Measurements from ENCODE around the gene STAT6. TPM values are rescaled to one million over a fixed set of nuclear protein-coding genes. Genes with fewer than 3 reads are reported as not detected.
A peak's percentile ranks its signal among the peaks of the same experiment; 100 is the strongest.

The STAT6 gene
- total RNA-seq, 2 experiments from 2014 or later, result 251 to 263 TPM

GRCh38 chr12:57110104-57111030, 795 bp downstream of the STAT6 start:
- ATAC-seq (ENCODE audit: low read depth) (peak; percentile 34), DNase-seq (peak; percentile 77)
- H3K4me1 Mint-ChIP-seq, result peaks cover 41% of the 10 kb centered on the region

DNA sequence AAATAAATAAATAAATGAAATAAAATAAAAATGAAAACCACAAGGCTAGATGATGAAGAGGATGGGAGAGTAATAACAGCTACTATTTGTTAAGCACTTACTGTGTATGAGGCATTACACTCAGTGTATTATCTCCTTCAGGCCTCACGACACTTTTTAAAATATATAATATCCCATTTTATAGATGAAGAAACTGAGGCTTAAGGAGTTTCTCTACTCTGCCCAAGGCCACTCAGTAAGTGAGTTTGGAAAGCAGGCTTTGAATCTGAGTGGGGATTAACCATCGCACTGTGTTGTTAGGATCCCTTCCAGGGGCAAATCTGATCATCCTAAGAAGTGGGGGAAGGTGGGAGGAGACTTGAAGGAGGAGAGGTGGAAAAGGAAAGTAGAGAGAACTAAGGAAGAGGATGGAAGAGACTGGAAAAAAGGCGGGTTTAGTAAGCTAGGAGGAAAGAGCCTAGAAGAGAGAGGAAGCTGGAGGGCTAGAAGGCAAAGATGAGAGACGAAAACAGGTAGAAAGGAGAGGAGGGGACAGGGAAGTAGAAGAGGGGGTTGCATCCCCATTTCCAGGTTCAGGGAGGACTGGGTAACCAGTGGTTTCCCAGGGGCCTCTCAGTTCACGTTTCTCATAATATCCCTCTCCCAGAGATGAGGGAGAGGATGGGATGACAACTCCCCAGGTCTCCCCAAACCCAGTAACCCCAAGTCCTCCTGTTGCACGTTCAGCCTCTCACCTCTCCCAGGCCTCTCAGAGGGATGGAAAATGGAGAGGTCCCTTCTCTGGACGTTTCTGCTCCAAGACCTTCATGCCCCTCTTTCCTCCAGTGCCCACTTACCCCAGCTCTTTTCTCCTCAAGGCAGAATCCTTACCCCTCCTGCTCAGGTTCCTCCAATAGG, 1.7 kb downstream of the STAT6 start:
- Mint-ChIP-seq H3K9me3 (no peaks in the 10 kb centered on the region), H3K36me3 (peaks cover 26% of the 10 kb centered on the region), H3K4me3 (peak overlapping the region; percentile 94), H3K27me3 (no peaks in the 10 kb centered on the region), H3K27ac (peak overlapping the region; percentile 97), H3K4me1 (peaks cover 48% of the 10 kb centered on the region)
- ATAC-seq (ENCODE audit: low read depth), result no peak
- POLR2A ChIA-PET, result interaction anchor here (1.2 to 5.2 kb wide), 8 partner anchors 12 to 422 kb away, joined by 3 to 166 read pairs (median 36); partner anchors contain the start of genes NAB2, NEMP1 and PTGES3
- DNase-seq, result no peak

More at GRCh38 chr12:57110104-57111030, 795 bp downstream of the STAT6 start:
- POLR2A ChIA-PET, result interaction anchor here (0.6 to 5.2 kb wide), 21 partner anchors 9 to 482 kb away, joined by 3 to 166 read pairs (median 11); partner anchors contain the start of genes LRP1, NAB2, NACA and NEMP1
- H3K27me3 Mint-ChIP-seq, result no peaks in the 10 kb centered on the region
- peaks cover 19% of the 10 kb centered on the region for H3K36me3 Mint-ChIP-seq
- H3K4me3 Mint-ChIP-seq, result peak overlapping the region; percentile 94
- H3K9me3 Mint-ChIP-seq, result no peaks in the 10 kb centered on the region
- H3K27ac Mint-ChIP-seq, result peak overlapping the region; percentile 97

DNA sequence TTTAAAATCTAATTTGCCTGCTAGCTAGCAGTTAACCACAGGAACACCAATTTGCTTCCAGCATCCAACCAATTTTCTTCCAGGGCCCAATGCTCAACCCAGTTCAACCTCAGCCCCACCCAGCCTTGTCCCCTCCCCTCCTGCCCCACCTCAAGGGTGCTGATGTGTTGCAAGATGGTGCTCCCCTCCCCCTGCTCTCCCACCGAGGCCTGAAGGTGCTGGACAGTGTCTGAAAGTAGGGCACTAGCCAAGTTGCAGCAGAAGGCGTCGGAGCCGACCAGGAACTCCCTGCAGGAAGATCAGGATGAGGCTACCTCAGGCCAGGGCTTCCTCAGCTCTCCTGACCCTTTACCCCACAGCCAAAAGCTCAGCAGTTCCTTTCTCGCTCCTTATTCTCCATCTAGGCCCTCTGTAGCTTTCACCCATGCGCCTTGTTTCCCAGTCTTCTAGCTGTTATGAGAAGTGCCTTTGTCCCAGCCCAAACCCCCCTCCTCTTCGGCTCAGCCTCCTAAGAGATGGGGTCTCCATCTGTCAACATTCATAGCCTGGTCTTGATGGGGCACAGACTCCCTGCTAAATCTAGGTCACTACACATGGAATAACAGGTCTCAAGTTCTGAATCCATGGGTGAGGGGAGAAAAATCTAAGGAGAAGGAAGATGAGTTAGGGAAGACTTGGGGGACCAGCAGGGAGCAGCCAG, 3.6 kb downstream of the STAT6 start:
- ATAC-seq (ENCODE audit: low read depth) (no peak), DNase-seq (no peak)
- POLR2A ChIA-PET, result interaction anchor here (1.3 to 5.0 kb wide), 2 partner anchors 17 to 29 kb away, joined by 6 to 166 read pairs; partner anchors contain the start of genes NAB2 and NEMP1
- Mint-ChIP-seq H3K27me3 (no peaks in the 10 kb centered on the region), H3K9me3 (no peaks in the 10 kb centered on the region), H3K36me3 (peaks cover 28% of the 10 kb centered on the region), H3K4me1 (peaks cover 59% of the 10 kb centered on the region), H3K4me3 (no peak overlapping the region), H3K27ac (peak overlapping the region; percentile 53)

GRCh38 chr12:57106021-57106708, 5.0 kb downstream of the STAT6 start:
- no peaks in the 10 kb centered on the region for H3K9me3 Mint-ChIP-seq
- peaks cover 35% of the 10 kb centered on the region for H3K36me3 Mint-ChIP-seq
- DNase-seq, result no peak
- peaks cover 56% of the 10 kb centered on the region for H3K4me1 Mint-ChIP-seq
- POLR2A ChIA-PET, result interaction anchor here (0.6 to 1.7 kb wide), 5 partner anchors 8 to 37 kb away, joined by 3 to 5 read pairs (median 3); no protein-coding TSS in a partner anchor
- H3K27me3 Mint-ChIP-seq, result no peaks in the 10 kb centered on the region
- no peak overlapping the region for H3K27ac Mint-ChIP-seq
- no peak for ATAC-seq (ENCODE audit: low read depth)
- no peak overlapping the region for H3K4me3 Mint-ChIP-seq

DNA sequence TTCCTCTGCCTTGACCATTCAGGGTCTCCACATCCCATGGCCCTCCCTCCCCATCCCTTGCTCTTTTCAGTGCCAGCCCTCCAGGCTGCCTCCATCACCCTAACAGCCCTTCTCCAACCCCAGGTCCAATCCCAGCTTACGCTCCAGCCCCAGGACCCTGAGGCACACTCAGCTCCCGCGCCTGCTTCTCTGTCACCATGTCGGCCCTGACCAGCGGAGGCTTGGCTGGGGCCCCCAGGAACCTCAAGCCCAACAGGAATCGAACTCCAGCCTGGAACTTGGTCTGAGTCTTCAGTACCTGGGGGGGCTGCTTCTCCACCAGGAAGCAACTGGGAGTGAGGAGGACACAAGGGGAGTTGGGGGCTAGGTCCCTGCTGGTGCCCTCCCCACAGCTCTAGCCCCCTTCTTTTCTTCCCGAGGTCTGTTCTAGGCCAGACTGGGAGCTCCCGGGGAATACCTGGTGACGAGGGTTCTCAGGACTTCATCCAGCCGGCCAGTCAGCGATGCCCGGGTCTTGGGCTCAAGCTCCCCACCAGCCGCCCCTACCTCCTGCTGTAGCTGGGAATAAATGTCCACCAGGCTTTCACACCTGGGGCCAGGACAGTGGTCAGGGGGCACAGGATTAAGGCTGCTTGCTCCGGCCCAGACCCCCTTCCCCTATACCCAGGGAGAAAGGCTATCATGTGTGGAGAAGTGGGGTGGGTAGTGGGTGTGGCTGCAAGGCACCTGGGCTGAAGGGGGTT, 6.0 kb downstream of the STAT6 start:
- no peak for ATAC-seq (ENCODE audit: low read depth)
- DNase-seq, result no peak
- Mint-ChIP-seq H3K4me3 (no peak overlapping the region), H3K27me3 (no peaks in the 10 kb centered on the region), H3K9me3 (no peaks in the 10 kb centered on the region), H3K27ac (no peak overlapping the region), H3K4me1 (peaks cover 58% of the 10 kb centered on the region), H3K36me3 (peaks cover 36% of the 10 kb centered on the region)
- POLR2A ChIA-PET, result interaction anchor here (1.1 to 4.1 kb wide), 4 partner anchors 10 to 23 kb away, joined by 3 to 21 read pairs (median 6); partner anchors contain the start of gene LRP1

DNA sequence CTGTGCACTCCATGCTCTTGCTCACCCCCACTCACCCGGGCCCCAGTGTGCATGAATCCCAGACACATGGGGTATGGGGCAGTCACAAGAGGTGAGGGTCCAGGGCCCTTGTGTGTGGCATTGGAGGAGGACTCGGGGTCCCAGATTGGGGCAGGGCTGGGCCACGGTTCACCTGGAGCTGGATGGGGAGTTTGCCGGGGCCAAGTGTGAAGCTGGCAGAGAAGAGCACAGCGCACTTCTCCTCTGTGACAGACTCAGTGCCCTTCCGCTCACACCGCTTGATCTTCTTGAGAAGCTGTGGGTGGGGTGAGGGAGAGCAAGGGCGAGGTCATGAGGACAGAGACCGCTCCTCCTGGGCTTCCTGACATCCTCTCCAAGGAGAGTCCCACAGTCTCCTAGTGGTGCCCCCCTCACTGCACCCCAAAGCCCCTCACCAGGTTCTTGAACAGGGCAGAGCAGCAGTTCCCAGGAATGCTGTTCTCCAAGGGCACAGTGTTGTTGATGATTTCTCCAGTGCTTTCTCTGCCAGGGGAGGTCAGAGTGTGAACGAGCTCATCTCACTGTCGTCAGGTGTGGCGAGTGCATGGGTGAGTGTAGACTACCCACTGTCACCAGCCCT, 6.8 kb downstream of the STAT6 start:
- POLR2A ChIA-PET, result interaction anchor here (0.6 to 4.1 kb wide), 7 partner anchors 8 to 35 kb away, joined by 3 to 21 read pairs (median 6); partner anchors contain the start of genes LRP1 and NEMP1
- DNase-seq (no peak), ATAC-seq (ENCODE audit: low read depth) (no peak)
- Mint-ChIP-seq H3K27ac (no peak overlapping the region), H3K4me1 (peaks cover 52% of the 10 kb centered on the region), H3K4me3 (no peak overlapping the region), H3K9me3 (no peaks in the 10 kb centered on the region), H3K27me3 (no peaks in the 10 kb centered on the region), H3K36me3 (peaks cover 40% of the 10 kb centered on the region)

GRCh38 chr12:57103856-57104255, 7.3 kb downstream of the STAT6 start:
- no peaks in the 10 kb centered on the region for H3K9me3 Mint-ChIP-seq
- DNase-seq (no peak), ATAC-seq (ENCODE audit: low read depth) (no peak)
- peaks cover 42% of the 10 kb centered on the region for H3K36me3 Mint-ChIP-seq
- H3K27ac Mint-ChIP-seq, result peak overlapping the region; percentile 16
- no peak overlapping the region for H3K4me3 Mint-ChIP-seq
- POLR2A ChIA-PET, result interaction anchor here (0.6 to 4.1 kb wide), 5 partner anchors 8 to 25 kb away, joined by 3 to 21 read pairs (median 7); partner anchors contain the start of gene NEMP1
- H3K4me1 Mint-ChIP-seq, result peaks cover 54% of the 10 kb centered on the region
- H3K27me3 Mint-ChIP-seq, result no peaks in the 10 kb centered on the region

- H3K27ac Mint-ChIP-seq, result peak overlapping the region; percentile 79
- peaks cover 43% of the 10 kb centered on the region for H3K36me3 Mint-ChIP-seq
- POLR2A ChIA-PET, result interaction anchor here (1.2 to 16.0 kb wide), 4 partner anchors 9 to 37 kb away, joined by 3 to 225 read pairs (median 18); partner anchors contain the start of genes NEMP1 and STAT6
- DNase-seq (no peak), ATAC-seq (ENCODE audit: low read depth) (peak; percentile 34)
- H3K9me3 Mint-ChIP-seq, result no peaks in the 10 kb centered on the region
- H3K4me1 Mint-ChIP-seq, result peaks cover 48% of the 10 kb centered on the region
- H3K27me3 Mint-ChIP-seq, result no peaks in the 10 kb centered on the region
- H3K4me3 Mint-ChIP-seq, result no peak overlapping the region
These were observed 9.1 kb downstream of the STAT6 start for GRCh38 chr12:57101892-57102695.

DNA sequence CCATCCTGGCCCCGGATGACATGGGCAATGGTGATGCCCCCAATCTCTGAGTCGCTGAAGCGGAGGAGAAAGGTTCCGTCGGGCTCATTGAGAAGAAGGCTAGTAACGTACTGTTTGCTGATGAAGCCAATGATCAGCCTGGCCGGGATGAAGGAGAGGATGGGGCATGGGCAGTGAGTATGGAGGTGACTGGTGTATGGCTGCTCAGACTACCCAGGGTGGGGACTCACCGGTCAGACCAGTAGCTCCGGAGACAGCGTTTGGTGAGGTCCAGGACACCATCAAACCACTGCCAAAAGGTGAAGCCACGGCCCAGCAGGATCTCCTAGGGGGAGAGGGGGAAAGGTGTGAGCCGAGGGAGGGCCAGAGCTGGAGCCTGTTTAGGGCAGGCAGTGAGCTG, 11.4 kb downstream of the STAT6 start:
- DNase-seq (no peak), ATAC-seq (ENCODE audit: low read depth) (no peak)
- Mint-ChIP-seq H3K4me3 (no peak overlapping the region), H3K27ac (peak overlapping the region; percentile 44), H3K4me1 (peaks cover 43% of the 10 kb centered on the region), H3K36me3 (peaks cover 43% of the 10 kb centered on the region), H3K27me3 (no peaks in the 10 kb centered on the region), H3K9me3 (no peaks in the 10 kb centered on the region)
- POLR2A ChIA-PET, result interaction anchor here (1.9 to 16.0 kb wide), 3 partner anchors 8 to 25 kb away, joined by 5 to 225 read pairs (median 35); partner anchors contain the start of genes NEMP1 and STAT6

- DNase-seq, result no peak
- peak overlapping the region; percentile 44 for H3K27ac Mint-ChIP-seq
- H3K36me3 Mint-ChIP-seq, result peaks cover 38% of the 10 kb centered on the region
- H3K27me3 Mint-ChIP-seq, result no peaks in the 10 kb centered on the region
- no peaks in the 10 kb centered on the region for H3K9me3 Mint-ChIP-seq
- ATAC-seq (ENCODE audit: low read depth), result no peak
- peaks cover 42% of the 10 kb centered on the region for H3K4me1 Mint-ChIP-seq
- no peak overlapping the region for H3K4me3 Mint-ChIP-seq
- POLR2A ChIA-PET, result interaction anchor here (1.9 to 16.0 kb wide), 3 partner anchors 8 to 24 kb away, joined by 5 to 225 read pairs (median 35); partner anchors contain the start of genes NEMP1 and STAT6
These were observed 12.0 kb downstream of the STAT6 start for GRCh38 chr12:57099047-57099714.

Data from activated naive CD8-positive, alpha-beta T cell treated with anti-CD3 and anti-CD28 coated beads, Interleukin-2, amount 10 ng/mL, durations not matched to agents 7 days and 5 days (primary cell).